Measurements from ENCODE around the gene QDPR. TPM values are rescaled to one million over a fixed set of nuclear protein-coding genes. Genes with fewer than 3 reads are reported as not detected.
"Not testable (repeated sequence)": the region's sequence is repeated elsewhere in the genome, so short reads cannot be mapped to it uniquely, and the experiment has no call there.

The QDPR gene
- total RNA-seq, 1 experiment from 2014 or later, result 39.5 TPM

DNA sequence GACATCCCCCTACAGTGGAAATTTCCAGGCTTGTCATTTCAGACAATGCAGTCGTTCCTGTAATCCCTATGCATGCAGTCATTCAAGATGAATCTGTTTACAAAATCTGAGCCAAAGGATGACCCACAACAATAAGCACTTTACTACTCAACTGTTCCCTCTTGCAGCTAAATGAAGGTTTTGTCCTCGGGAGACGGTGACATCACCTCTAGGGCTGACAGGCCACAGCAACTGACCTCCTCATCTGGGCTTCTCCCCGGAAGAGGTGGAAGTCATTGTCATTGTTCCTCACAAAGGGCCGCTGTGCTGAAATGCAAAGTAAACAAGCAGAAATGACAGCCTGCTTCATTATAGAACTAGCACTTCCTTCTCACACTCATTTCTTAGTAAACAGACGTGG, 32.3 kb upstream of the QDPR start:
- TF ChIP-seq, protein P1, sequence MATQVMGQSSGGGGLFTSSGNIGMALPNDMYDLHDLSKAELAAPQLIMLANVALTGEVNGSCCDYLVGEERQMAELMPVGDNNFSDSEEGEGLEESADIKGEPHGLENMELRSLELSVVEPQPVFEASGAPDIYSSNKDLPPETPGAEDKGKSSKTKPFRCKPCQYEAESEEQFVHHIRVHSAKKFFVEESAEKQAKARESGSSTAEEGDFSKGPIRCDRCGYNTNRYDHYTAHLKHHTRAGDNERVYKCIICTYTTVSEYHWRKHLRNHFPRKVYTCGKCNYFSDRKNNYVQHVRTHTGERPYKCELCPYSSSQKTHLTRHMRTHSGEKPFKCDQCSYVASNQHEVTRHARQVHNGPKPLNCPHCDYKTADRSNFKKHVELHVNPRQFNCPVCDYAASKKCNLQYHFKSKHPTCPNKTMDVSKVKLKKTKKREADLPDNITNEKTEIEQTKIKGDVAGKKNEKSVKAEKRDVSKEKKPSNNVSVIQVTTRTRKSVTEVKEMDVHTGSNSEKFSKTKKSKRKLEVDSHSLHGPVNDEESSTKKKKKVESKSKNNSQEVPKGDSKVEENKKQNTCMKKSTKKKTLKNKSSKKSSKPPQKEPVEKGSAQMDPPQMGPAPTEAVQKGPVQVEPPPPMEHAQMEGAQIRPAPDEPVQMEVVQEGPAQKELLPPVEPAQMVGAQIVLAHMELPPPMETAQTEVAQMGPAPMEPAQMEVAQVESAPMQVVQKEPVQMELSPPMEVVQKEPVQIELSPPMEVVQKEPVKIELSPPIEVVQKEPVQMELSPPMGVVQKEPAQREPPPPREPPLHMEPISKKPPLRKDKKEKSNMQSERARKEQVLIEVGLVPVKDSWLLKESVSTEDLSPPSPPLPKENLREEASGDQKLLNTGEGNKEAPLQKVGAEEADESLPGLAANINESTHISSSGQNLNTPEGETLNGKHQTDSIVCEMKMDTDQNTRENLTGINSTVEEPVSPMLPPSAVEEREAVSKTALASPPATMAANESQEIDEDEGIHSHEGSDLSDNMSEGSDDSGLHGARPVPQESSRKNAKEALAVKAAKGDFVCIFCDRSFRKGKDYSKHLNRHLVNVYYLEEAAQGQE (IDR thresholded peaks at IDR 0.05; ENCODE audit: low read depth), result no peak
- Histone ChIP-seq H4K20me1 (ENCODE audit: insufficient read depth) (no peaks in the 10 kb centered on the region), H3K79me2 (ENCODE audit: insufficient read depth, low read length) (no peaks in the 10 kb centered on the region), H3K9me2 (ENCODE audit: insufficient read depth) (no peaks in the 10 kb centered on the region), H3K9ac (ENCODE audit: low read length) (no peak overlapping the region), H3K9me3 (ENCODE audit: control insufficient read depth in 1 of 2, insufficient read depth in 1 of 2, low read depth in 1 of 2, low read length in 2 of 2) (no peaks in the 10 kb centered on the region), H3K4me1 (ENCODE audit: control insufficient read depth in 1 of 2, insufficient read depth in 2 of 2, low read length in 2 of 2) (no peaks in the 10 kb centered on the region; a peak in 1 of 4 replicates), H3K4me2 (ENCODE audit: low read length) (no peak overlapping the region), H3K36me3 (ENCODE audit: control insufficient read depth in 1 of 2, insufficient read depth in 2 of 2, low read length in 2 of 2) (no peaks in the 10 kb centered on the region), H3K4me3 (replicated peaks in 1 of 2; ENCODE audit: low read depth in 1 of 2, low read length in 2 of 2) (no peak overlapping the region), H2AFZ (ENCODE audit: low read depth, low read length, poor library complexity, severe bottlenecking) (no peak overlapping the region), H3K27me3 (ENCODE audit: insufficient read depth, low read length) (no peaks in the 10 kb centered on the region), H3K27ac (ENCODE audit: low read depth, low read length) (no peak overlapping the region)
- ChIA-PET RAD21 (ENCODE audit: low non-redundant PET in 1 of 2, low total read pairs in 2 of 2, uncharacterized antibody in 2 of 2, unreplicated experiment in 2 of 2) (no interaction called here), POLR2A (no interaction called here), CTCF (no interaction called here)
- ATAC-seq (no peak), DNase-seq (ENCODE audit: low read depth, low spot score) (no peak)
- no TSS peak for BruUV-seq (replicated peaks)
- intact Hi-C loops (cut with micrococcal nuclease), result no loop called here

DNA sequence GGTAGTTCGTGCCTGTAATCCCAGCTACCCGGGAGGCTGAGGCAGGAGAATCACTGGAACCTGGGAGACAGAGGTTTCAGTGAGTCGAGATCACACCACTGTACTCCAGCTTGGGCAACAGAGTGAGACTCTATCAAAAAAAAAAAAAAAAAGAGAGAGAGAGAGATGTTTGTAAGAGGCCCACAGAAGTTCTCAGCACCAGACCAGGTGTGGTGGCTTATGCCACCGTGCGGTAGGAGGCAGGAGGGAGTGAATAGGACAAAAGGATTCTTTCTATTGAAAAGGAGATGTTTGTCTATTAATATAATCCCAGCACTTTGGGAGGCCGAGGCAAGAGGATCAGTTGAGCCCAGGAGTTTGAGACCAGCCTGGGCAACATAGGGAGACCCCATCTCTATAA, 25.2 kb upstream of the QDPR start:
- H3K9me2 ChIP-seq (ENCODE audit: insufficient read depth); H3K4me2 ChIP-seq (ENCODE audit: low read length); H4K20me1 ChIP-seq (ENCODE audit: insufficient read depth); H3K4me3 ChIP-seq (replicated peaks in 1 of 2; ENCODE audit: low read depth in 1 of 2, low read length in 2 of 2); H3K27me3 ChIP-seq (ENCODE audit: insufficient read depth, low read length); H3K36me3 ChIP-seq (ENCODE audit: control insufficient read depth in 1 of 2, insufficient read depth in 2 of 2, low read length in 2 of 2); ATAC-seq; CTCF ChIA-PET; H3K9me3 ChIP-seq (ENCODE audit: control insufficient read depth in 1 of 2, insufficient read depth in 1 of 2, low read depth in 1 of 2, low read length in 2 of 2); H2AFZ ChIP-seq (ENCODE audit: low read depth, low read length, poor library complexity, severe bottlenecking); POLR2A ChIA-PET; intact Hi-C loops (cut with micrococcal nuclease); H3K27ac ChIP-seq (ENCODE audit: low read depth, low read length); DNase-seq (ENCODE audit: low read depth, low spot score); H3K9ac ChIP-seq (ENCODE audit: low read length); H3K4me1 ChIP-seq (ENCODE audit: control insufficient read depth in 1 of 2, insufficient read depth in 2 of 2, low read length in 2 of 2); H3K79me2 ChIP-seq (ENCODE audit: insufficient read depth, low read length); RAD21 ChIA-PET (ENCODE audit: low non-redundant PET in 1 of 2, low total read pairs in 2 of 2, uncharacterized antibody in 2 of 2, unreplicated experiment in 2 of 2); BruUV-seq (replicated peaks): not testable (repeated sequence)
